Measurements from ENCODE around the gene CIB2.

The CIB2 gene

DNA sequence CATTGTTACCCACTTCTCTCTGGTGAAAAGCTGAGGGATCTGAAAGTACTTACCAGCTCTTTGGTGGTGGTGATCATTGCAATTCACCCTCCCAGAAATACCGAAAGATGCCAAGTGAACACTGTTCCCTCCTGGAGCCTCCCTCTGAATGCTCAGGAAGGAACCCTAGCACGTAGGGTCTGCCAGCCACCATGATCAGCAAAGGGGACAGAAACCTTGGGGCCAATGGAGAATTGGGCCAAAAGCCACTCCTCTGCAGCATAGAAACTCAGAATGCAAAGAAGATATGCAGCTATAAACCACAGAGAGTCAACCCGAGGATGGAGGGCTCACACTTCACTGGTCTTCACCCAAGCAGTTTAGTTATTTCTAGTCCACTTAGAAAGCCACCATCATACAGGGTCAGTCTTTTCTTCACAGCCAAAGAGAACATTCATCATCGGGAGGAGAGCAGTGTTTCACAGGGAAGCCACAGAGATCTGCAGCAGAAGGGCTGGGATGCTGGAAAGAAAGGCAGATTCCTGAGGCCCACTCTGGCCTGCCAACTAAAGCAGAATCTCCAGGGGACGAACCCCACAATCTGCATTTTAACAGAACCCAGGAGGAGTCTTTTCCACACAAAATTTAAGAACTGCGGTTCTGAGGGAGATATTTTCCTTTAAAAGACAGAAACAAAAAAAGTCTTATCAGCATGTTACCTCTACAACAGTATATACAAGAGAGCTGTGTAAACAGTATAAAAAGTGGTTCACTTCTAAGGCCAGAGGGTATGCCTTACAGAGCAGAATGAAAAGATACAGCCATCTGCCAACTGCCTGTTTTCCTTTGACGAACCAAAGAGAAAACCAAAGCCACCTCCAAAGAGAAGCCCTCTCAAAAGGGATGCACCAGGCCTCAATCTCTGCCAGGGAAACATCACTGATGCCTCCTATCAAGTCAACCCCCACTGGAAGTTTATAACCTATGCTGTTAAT is 65.0 kb downstream of the CIB2 start:
- no peak for DNase-seq (ENCODE audit: low spot score)

DNA sequence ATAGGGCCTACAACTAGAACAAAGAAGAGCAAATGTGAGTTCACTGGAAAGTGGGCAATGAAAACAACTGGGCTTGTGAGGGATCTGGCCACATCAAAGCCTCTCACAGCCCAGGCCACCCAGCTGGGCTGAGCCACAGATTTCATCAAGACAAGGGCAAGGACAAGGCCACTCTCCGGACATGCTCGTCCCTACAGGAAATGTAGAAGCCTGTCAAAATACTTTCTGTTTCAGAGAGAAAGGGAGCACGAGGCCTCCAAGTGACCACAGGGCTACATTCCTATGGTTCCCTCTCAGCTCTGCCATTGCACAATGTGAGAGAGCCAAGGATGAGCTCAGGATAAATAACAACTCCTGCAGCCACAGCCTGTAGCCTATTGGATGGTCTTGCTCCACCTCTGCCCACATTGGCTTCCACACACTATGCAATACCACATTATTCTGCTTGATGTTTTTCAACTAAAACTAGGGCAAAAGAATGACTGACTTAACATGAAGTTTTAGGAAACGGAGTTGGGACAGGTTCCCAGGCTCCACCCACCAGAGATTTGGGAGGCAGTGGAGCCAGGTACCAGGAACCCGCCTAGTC is 65.9 kb downstream of the CIB2 start:
- no peak for DNase-seq (ENCODE audit: low spot score)

DNA sequence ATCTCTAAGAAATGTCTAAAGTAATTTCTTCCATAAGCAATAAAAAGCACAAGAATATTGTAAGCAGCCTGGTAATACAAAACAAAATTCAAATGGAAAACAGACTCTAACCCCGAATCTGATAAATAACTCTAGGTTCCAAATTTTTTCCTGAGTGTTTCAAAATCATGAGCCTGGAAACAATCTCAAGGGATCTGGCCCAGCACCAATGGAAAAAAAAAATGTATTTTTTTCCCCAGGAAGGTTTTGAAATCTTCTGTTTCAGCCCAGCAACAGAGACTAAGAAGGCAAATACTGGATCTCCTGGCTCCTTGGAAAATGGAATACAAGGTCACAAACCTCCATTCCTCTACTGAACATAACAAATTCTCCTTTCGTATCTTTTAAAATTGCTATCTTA is 66.7 kb downstream of the CIB2 start:
- DNase-seq (ENCODE audit: low spot score), result no peak

GRCh38 chr15:78063970-78064385 is 67.3 kb downstream of the CIB2 start:
- no peak for DNase-seq (ENCODE audit: low spot score)

DNA sequence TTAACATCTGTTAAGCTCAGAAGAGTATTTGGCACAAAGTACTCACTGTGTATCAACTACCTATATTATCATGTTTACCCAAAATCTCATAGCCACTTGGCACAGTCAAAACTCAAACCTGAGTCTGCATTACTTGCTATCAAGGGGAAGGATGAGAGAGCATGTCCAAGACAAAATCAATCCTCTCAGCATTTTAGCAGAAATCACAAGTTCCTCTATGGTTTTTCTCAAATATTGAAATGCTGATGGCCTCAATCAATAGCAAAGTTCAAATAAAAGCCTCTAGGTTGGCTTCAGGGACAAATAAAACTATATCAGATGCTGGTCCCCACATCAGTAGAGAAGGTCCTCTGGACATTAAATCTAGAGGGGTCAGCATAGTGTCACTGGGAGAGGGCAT is 68.0 kb downstream of the CIB2 start:
- no peak for DNase-seq (ENCODE audit: low spot score)

GRCh38 chr15:78061963-78062427 is 69.2 kb downstream of the CIB2 start:
- peak; percentile 64 for DNase-seq (ENCODE audit: low spot score)

DNA sequence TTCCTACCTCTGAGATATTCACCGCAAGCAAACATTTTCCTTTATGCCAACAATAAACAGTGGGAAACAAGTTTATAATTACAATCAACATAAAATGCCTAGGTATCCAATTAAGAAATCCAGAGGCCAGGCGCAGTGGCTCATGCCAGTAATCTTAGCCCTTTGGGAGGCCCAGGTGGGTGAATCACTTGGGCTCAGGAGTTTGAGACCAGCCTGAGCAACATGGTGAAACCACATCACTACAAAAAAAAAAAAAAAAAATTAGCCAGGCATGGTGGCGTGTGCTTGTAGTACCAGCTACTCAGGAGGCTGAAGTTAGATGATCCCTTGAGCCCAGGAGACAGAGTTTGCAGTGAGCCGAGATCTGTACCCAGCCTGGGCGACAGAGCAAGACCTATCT is 71.0 kb downstream of the CIB2 start:
- no peak for DNase-seq (ENCODE audit: low spot score)

DNA sequence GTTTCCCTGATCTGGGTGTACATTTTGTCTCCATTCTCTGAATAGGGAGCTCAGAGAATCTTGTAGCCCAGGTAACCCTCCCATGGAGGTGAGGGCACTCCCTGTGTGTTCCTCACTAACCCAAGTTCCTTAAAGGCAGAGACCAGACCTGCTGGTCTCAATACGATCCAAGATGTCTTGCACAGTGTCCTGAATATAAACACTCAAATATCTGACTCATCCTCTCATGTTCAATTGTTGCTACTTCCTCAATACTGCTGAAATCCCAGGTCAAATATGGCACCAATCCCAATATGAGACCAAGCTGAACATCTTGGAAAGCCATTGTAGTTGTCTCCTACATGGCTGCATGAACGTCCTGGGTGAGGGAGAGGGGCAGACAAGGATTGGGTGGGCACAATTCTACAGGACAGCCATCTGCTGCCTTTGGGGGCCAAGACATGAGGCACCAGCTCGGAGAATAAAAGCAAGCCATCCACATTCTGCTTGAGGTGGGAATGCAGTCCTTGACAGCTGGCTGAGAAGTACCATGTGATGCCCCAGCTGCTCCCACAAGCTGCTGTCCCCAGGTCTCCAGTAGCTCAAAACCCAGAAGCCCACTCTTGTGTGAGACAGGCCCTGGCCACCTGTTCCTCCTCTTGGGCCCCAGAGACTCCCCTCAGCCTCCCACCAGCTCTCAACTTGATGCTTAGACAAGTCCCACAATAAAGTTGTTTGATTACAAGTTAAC is 72.0 kb downstream of the CIB2 start:
- no peak for DNase-seq (ENCODE audit: low spot score)

GRCh38 chr15:78058401-78058935 is 72.8 kb downstream of the CIB2 start:
- DNase-seq (ENCODE audit: low spot score), result no peak

GRCh38 chr15:78057803-78058202 is 73.4 kb downstream of the CIB2 start:
- DNase-seq (ENCODE audit: low spot score), result no peak

- DNase-seq (ENCODE audit: low spot score), result peak; percentile 80
Measured at GRCh38 chr15:78056714-78057269, 74.5 kb downstream of the CIB2 start.

GRCh38 chr15:78055919-78056713 is 75.1 kb downstream of the CIB2 start:
- no peak for DNase-seq (ENCODE audit: low spot score)

GRCh38 chr15:78054966-78055365 is 76.3 kb downstream of the CIB2 start:
- peak; percentile 81 for DNase-seq (ENCODE audit: low spot score)
